GM19372 (cell line): ENCODE data around the gene LCN1.

Source experiments
- ATAC-seq: cut with Tn5 transposase; IDR thresholded peaks from one replicate; pipeline ENCODE4 v1.9.1; 2021; ENCODE audit warnings: mild to moderate bottlenecking, low read depth, moderate library complexity; ENCODE audit not compliant: unreplicated experiment

Gene LCN1

DNA sequence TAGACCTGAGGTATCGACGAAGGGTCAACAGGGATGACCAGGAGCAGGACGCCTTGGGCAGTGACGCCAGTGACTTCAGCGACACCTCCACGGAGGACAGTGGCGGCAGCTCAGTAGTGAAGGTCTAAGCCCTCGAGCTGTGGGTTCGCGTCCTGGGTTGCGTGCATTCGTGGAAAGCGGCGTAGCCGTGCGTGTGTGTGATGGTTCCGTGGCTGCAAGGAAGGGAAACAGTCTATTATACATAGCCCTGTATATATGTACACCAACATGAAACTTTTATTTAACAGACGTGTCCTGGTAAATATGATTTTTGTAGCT lies 33.3 kb upstream of the LCN1 start:
- no peak for ATAC-seq

DNA sequence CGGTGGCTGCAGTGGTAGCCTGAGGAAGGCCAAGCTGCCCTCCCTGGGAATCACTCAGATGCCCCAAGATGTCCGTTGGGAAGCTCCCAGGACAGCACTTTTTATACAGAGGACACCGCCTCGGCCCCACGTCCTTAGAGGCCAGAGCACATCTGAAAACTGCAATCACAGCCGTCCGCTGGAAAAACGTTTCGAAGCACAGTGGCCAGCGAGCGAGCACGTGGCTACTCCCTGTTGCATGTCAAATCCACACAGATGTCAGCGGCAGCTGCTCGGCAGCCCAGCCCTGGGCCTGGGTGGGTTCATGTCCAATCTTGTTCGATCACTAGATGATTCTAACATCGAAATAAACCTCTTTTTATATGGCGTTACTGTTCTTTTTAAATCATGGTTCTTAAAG lies 32.7 kb upstream of the LCN1 start:
- no peak for ATAC-seq

GRCh38 chr9:135489188-135489906 lies 31.9 kb upstream of the LCN1 start:
- no peak for ATAC-seq

- no peak for ATAC-seq
These were observed 30.9 kb upstream of the LCN1 start for GRCh38 chr9:135490166-135490870.

GRCh38 chr9:135490980-135491464 lies 30.2 kb upstream of the LCN1 start:
- ATAC-seq: no peak

- ATAC-seq: no peak
These were observed 29.5 kb upstream of the LCN1 start for GRCh38 chr9:135491764-135492163.

- ATAC-seq: no peak
These were observed 28.2 kb upstream of the LCN1 start for GRCh38 chr9:135492886-135493669.

- ATAC-seq: no peak
These were observed 26.3 kb upstream of the LCN1 start for GRCh38 chr9:135494791-135495559.

GRCh38 chr9:135498381-135499126 lies 22.7 kb upstream of the LCN1 start:
- no peak for ATAC-seq

DNA sequence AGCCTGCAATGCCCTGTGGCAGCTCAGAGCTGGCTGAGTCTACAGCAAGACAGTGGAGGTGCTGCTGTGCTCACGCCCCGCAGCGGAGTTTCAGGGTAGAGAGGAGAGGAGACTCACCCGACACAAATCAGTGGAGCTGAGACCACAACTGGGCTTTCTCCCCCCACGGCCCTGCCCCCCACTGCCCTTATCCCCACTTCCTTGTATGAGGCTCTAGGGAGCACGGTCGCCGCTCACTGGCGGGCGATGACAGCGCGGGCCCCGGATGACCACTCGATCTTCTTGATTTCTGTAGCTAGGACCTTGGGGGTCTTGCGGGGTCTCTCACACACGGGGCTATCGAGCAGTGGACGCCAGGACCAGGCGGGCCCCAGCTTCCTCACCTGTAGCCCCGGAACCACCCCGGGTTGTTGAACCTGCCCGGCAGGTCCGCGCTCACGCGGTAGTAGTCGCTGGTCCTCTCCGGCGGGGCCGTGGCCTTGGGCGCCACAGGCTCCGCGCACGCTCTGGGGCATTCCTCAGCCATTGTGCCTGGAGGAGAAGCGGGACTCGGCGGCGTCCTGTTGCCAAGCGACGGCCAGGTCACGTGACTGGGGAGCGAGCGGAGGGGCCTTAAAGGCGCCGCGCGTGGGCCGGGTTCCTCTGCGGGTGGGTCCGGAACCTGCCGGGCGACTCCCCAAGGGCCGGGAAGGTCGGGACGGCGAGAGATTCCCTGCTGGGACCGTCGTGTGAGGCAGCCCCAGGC lies 21.7 kb upstream of the LCN1 start:
- ATAC-seq: no peak

DNA sequence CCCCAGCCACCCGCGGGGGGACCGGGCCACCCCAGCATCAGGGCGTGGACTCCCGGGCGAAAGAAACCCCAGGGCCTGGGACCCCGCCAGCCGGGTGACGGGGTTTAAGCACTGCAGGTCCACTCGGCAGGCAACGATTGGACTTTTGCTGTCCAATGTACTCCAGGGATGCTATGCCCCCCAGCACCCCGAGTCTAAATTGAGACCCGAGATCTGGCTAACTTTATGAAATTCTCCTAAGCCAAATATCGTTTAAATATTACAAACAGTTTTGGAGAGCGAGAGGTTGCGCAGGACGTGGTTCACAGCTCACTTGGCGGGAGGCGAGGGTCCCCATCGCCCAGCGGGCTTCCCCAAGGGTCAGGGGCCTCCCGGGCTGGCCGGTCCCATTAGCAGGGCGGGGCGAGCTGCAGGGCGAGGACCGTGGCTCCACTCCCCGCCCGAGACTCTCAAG lies 21.1 kb upstream of the LCN1 start:
- no peak for ATAC-seq

DNA sequence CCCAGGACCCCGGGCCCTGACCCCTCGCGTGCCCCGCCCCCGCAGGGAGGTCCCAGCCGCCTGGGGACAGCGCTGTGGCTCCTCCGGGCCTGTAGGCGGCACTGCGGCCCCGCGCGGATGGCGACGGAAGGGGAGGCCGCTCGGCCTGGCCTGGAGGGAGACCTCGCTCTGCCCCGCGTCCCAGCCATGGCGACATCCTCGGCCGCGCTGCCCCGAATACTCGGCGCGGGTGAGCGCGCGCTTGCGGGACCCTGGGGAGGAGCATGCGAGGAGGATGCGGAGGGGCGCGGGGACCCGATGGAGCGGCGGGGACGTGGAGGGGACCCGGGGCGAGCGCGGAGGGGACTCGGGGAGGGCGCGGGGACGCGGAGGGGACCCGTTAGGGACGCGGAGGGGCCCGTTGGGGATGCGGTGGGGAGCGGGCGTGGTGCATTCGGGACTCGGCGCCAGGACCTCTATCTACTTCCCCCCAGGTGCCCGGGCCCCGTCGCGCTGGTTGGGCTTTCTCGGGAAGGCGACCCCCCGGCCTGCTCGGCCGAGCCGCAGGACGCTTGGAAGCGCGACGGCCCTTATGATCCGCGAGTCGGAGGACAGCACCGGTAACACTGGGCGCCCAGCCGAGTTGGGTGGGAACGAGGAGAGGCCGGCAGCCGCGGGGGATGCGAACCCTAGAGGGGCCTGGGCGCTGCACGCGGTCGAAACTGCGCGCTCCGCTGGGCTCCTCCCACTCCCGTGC lies 20.5 kb upstream of the LCN1 start, which contains the start of gene MRPS2:
MRPS2 (plus strand) TSS at position 158 of the 736 bp plus-strand sequence; CDS start at position 187, 29 bp downstream.
- peak; percentile 90 for ATAC-seq

DNA sequence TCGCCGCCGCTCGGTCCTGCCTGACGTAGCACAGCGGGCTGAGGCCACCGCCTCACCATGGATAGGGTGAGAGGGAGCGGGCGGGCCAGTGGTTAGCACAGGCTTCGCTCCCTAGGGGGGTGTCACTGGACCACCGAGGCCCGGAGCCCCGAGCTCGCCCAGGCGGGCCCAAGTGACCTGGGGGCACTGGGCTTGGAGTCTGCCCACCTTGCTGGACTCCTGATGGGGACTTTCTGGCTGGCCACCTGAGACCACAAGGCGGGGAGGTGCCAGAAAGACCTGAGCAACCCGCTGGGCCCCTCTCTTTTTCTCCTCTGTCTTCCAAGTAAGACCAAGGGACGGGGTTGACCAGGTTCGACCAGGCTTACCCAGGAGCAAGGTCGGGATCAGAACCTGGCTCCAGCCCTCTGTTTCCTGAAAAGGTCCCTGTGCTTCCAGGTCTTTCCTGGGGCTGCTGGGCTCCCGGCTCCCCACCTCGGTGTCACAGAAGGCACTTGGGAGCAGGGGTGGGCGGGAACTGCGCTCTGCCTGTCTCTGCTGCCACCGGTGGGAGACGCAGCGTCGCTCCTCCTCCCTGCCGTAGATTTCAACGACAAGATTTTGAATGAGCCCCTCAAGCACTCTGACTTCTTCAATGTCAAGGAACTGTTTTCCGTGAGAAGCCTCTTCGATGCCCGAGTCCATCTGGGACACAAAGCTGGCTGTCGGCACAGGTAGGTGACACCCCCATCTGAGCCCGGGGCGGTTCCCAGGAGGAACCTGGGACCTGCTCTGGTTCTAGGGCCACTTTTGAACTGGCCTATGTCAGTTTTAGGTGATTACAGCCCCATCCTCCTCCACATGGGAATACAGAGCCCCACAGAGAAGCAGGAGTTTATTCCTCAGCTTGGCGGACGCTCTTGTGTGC lies 19.7 kb upstream of the LCN1 start:
- ATAC-seq: no peak

GRCh38 chr9:135502168-135502872 lies 18.9 kb upstream of the LCN1 start:
- ATAC-seq: no peak

DNA sequence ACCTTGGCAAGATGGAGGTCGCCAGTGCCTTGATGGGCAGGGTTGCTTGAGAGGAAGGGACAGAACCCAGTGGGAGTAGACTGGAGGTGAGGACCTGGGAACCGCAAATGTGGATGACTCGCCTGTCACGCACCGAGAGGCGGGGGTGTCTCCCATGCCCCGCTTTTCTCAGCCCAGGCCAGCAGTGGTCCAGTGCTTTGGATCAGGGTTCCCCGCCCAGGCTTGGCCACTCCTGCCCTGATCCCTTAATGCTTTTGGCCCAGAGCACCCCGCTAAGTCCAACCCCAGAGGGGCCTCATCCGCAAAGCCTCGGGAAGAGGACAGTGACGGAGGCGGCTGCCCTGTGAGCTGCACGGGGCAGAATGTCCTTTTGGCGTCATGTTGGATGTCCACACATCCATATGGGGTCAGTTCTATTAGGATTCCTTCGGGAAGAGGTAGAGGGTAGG lies 18.3 kb upstream of the LCN1 start:
- no peak for ATAC-seq

DNA sequence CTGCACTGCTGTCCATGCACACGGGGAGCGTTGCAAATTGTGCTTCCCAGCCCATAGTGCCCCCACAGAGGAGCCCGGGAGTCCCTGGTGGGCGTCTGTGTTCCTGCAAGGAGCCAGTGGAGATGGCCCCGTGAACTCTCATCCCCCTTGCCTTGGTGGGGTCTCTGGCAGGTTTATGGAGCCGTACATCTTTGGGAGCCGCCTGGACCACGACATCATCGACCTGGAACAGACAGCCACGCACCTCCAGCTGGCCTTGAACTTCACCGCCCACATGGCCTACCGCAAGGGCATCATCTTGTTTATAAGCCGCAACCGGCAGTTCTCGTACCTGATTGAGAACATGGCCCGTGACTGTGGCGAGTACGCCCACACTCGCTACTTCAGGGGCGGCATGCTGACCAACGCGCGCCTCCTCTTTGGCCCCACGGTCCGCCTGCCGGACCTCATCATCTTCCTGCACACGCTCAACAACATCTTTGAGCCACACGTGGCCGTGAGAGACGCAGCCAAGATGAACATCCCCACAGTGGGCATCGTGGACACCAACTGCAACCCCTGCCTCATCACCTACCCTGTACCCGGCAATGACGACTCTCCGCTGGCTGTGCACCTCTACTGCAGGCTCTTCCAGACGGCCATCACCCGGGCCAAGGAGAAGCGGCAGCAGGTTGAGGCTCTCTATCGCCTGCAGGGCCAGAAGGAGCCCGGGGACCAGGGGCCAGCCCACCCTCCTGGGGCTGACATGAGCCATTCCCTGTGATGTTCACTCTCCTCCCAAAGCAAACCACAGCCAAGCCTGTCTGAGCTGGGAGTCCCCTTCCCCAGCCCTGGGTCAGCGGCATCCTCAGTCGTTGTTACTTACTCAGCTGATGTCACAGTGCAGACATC lies 17.6 kb upstream of the LCN1 start:
- no peak for ATAC-seq
